RWPE1 (cell line): ENCODE measurements around the gene PTGFR.
A peak's percentile ranks its signal among the peaks of the same experiment; 100 is the strongest.

ENCODE experiments used
- CTCF ChIA-PET: fragments of 350-600 bp; sonication (Branson Sonifier 250); formaldehyde crosslinking; extraction: SDS; loops from one replicate; lab custom pipeline; 2021; lab: Yijun Ruan, JAX
- POLR2A ChIA-PET: fragments of 400-600 bp; formaldehyde crosslinking; extraction: SDS; loops from one replicate; lab custom pipeline; 2020; ENCODE audit warnings: antibody characterized with exemption; ENCODE audit not compliant: low non-redundant PET; lab: Yijun Ruan, JAX
- DNase-seq: peaks from one replicate; pipeline ENCODE4 v3.0.0; 2012; ENCODE audit warnings: low spot score
- H3K27ac ChIP-seq: fragments of 450-650 bp; 2 replicates; pipeline ENCODE4 v1.5.1; 2017
- TF ChIP-seq, protein P1 (sequence below): fragments of 450-650 bp; conservative IDR thresholded peaks from 2 replicates; pipeline ENCODE4 v1.5.1; 2017; ENCODE audit warnings: low read depth, mild to moderate bottlenecking

The PTGFR gene

DNA sequence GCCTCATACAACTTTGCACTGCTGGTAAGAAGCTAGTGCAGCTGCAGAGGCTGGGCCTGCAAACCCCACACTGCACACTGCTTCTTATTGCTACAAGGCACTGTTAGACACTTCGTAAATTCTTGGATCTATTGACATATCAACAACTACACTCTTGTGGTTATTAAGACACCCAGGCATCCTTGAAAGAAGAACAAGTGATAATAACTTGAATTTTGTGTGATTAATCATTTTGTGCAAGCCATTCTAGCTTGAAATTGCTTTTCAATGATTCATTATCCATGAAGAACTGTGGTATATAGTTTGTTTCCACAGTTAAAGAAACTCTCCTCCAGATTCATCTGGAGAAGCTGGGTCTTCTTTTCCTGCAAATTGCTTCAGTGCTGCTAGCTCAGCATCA, 95.8 kb downstream of the PTGFR start:
- no peak for DNase-seq
- no peak overlapping the region for H3K27ac ChIP-seq
- TF ChIP-seq, protein P1, sequence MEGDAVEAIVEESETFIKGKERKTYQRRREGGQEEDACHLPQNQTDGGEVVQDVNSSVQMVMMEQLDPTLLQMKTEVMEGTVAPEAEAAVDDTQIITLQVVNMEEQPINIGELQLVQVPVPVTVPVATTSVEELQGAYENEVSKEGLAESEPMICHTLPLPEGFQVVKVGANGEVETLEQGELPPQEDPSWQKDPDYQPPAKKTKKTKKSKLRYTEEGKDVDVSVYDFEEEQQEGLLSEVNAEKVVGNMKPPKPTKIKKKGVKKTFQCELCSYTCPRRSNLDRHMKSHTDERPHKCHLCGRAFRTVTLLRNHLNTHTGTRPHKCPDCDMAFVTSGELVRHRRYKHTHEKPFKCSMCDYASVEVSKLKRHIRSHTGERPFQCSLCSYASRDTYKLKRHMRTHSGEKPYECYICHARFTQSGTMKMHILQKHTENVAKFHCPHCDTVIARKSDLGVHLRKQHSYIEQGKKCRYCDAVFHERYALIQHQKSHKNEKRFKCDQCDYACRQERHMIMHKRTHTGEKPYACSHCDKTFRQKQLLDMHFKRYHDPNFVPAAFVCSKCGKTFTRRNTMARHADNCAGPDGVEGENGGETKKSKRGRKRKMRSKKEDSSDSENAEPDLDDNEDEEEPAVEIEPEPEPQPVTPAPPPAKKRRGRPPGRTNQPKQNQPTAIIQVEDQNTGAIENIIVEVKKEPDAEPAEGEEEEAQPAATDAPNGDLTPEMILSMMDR = no peak
- ChIA-PET POLR2A (no interaction called here), CTCF (interaction anchor here (0.6 kb wide), 1 partner anchor 39 kb away, joined by 5 read pairs; no protein-coding TSS in a partner anchor)

DNA sequence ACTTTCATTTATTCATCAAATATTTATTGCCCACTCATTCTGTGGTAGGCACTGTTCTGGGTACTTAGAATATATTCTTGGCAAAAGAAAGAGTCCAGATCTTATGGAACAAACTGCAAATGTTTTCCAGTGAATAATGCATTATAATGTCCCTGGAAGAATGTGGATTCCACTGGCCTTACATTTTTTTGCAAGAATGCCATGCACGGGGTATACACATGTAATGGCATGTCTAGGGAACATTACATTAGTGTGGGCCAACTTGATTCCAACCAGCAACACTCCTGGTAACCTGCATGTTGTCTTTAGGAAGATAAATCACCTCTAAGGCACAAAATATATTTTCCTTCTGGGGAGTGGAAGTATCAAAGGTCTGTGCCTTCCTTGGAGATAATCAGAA, 96.4 kb downstream of the PTGFR start:
- ChIA-PET CTCF (interaction anchor here (0.6 kb wide), 1 partner anchor 39 kb away, joined by 5 read pairs; no protein-coding TSS in a partner anchor), POLR2A (no interaction called here)
- peak; percentile 37 for DNase-seq
- H3K27ac ChIP-seq = no peak overlapping the region
- TF ChIP-seq, protein P1 = no peak
